CD4-positive, alpha-beta memory T cell (primary cell): ENCODE results near the gene MPV17L2. TPM values are rescaled to one million over a fixed set of nuclear protein-coding genes. Genes with fewer than 3 reads are reported as not detected.
A peak's percentile ranks its signal among the peaks of the same experiment; 100 is the strongest.

ENCODE experiments used
- CTCF ChIA-PET: fragments of 350-600 bp; sonication (Branson Sonifier 250); formaldehyde crosslinking; loops from one replicate; lab custom pipeline; 2021; ENCODE audit warnings: inconsistent platforms; ENCODE audit not compliant: partially characterized antibody; lab: Charles Lee
- POLR2A ChIA-PET: fragments of 350-600 bp; sonication (Branson Sonifier 250); formaldehyde crosslinking; loops from one replicate; lab custom pipeline; 2021; ENCODE audit not compliant: partially characterized antibody; lab: Charles Lee
- DNase-seq, 5 donors: peaks; one replicate each; pipeline versions ENCODE4 v3.0.0 to v3.0.0-alpha.2; 2020 to 2022; ENCODE audit warnings: mixed read lengths in 1 of 5
- H3K27ac ChIP-seq: one replicate; pipeline ENCODE4 v1.7.0; 2013; ENCODE audit warnings: low read depth, low read length
- H3K27me3 ChIP-seq: 2 replicates; pipeline ENCODE4 v1.7.0; 2013; ENCODE audit warnings: mild to moderate bottlenecking, low read length, moderate library complexity; ENCODE audit not compliant: insufficient read depth
- H3K36me3 ChIP-seq: 2 replicates; pipeline ENCODE4 v1.7.0; 2013; ENCODE audit warnings: mild to moderate bottlenecking, low read length, moderate library complexity; ENCODE audit not compliant: insufficient read depth
- H3K4me1 ChIP-seq: 2 replicates; pipeline ENCODE4 v1.7.0; 2013; ENCODE audit warnings: mild to moderate bottlenecking, low read length, moderate library complexity; ENCODE audit not compliant: insufficient read depth
- H3K4me3 ChIP-seq, 2 donors: one replicate each; pipeline ENCODE4 v1.7.0; 2013; ENCODE audit warnings: low read length in 2 of 2, mild to moderate bottlenecking in 1 of 2
- H3K9me3 ChIP-seq, 2 donors: one replicate each; pipeline ENCODE4 v1.7.0; 2013; ENCODE audit warnings: low read length in 2 of 2, control low read depth in 1 of 2; ENCODE audit not compliant: control insufficient read depth in 1 of 2
- H3K27ac Mint-ChIP-seq, 7 donors: one replicate each; pipeline ENCODE4 v1.8.0; 2020 to 2021; ENCODE audit warnings: mixed read lengths in 7 of 7, mild to moderate bottlenecking in 6 of 7, inconsistent platforms in 3 of 7, moderate library complexity in 3 of 7
- H3K27me3 Mint-ChIP-seq, 2 donors: one replicate each; pipeline ENCODE4 v1.8.0; 2020 to 2021; ENCODE audit warnings: mixed read lengths in 2 of 2
- H3K36me3 Mint-ChIP-seq, 2 donors: one replicate each; pipeline ENCODE4 v1.8.0; 2020 to 2021; ENCODE audit warnings: mixed read lengths in 2 of 2, inconsistent platforms in 1 of 2, mild to moderate bottlenecking in 1 of 2
- H3K4me1 Mint-ChIP-seq, 4 donors: one replicate each; pipeline ENCODE4 v1.8.0; 2020 to 2021; ENCODE audit warnings: mixed read lengths in 4 of 4, mild to moderate bottlenecking in 1 of 4
- H3K4me3 Mint-ChIP-seq, 8 donors: one replicate each; pipeline ENCODE4 v1.8.0; 2020 to 2021; ENCODE audit warnings: mixed read lengths in 8 of 8, mild to moderate bottlenecking in 7 of 8, moderate library complexity in 6 of 8, inconsistent platforms in 3 of 8
- H3K9me3 Mint-ChIP-seq, 8 donors: one replicate each; pipeline ENCODE4 v1.8.0; 2020 to 2021; ENCODE audit warnings: mixed read lengths in 8 of 8, mild to moderate bottlenecking in 5 of 8, inconsistent platforms in 3 of 8, moderate library complexity in 1 of 8
- intact Hi-C: fragments of 100-400 bp; cut with micrococcal nuclease; formaldehyde crosslinking; loops from one replicate; pipeline ENCODE4 v1.15.1; 2023
- polyA plus RNA-seq, 2 donors: library from polyadenylated mRNA; unstranded; fragments of 300-500 nt; fragmentation: Illumina TruSeq; gene quantifications; one replicate each; pipeline ENCODE4 v1.2.3, GENCODE V29; 2021
- total RNA-seq, 2 experiments: library from RNA; stranded (reverse); gene quantifications; one replicate each; pipeline ENCODE4 v1.2.3, GENCODE V29; 2021

The MPV17L2 gene
- 1 to 10 TPM; 7.6 to 7.8 TPM for total RNA-seq
- polyA plus RNA-seq, result 10 to 100 TPM; 10.5 to 13.7 TPM

DNA sequence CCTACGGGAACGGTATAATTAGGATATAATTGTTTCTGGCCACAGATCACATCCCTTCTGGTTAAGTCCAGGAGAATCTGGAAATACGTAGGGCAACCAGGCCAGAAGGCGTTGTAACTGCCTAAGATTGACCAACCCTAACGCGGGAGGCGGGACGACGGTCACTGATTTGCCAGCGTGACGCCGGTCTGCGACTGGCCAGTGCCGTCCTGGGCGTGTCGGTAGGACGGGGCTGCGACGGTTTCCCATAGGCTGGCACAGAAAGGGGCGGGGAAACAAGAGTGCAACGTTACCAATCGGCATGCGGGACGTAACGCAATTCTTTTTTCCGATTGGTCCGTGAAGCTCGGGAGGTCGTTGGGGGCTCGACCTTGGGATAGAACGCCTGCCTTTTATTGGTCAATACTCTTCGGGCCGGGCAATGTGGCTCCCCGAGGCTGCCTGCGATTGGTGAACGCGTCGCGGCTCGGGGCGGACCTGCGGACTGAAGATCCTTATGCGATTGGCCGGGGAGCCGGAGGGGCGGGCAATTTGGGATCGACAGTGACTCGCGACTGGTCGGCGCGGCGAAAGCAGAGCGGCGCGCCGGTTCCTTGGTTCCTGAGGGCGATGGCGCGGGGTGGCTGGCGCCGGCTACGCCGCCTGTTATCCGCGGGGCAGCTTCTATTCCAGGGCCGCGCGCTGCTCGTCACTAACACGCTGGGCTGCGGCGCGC lies at the start of gene MPV17L2:
MPV17L2 (plus strand) TSS at position 546 of the 715 bp plus-strand sequence; CDS start at position 610, 64 bp downstream.
- Histone ChIP-seq H3K36me3 (no peaks in the 10 kb centered on the region), H3K4me3 (peak within 1 kb of the TSS; percentile 63 to 83), H3K9me3 (no peaks in the 10 kb centered on the region), H3K27me3 (no peaks in the 10 kb centered on the region), H3K4me1 (peaks cover 22% of the 10 kb centered on the region), H3K27ac (peak within 1 kb of the TSS; percentile 73)
- peaks cover 0 to 7% (median 0%) of the 10 kb centered on the region in 8 donors for H3K9me3 Mint-ChIP-seq
- H3K4me3 Mint-ChIP-seq, result peak within 1 kb of the TSS; percentile 87 to 96 (median 92)
- peak within 1 kb of the TSS; percentile 89 to 98 (median 96) for H3K27ac Mint-ChIP-seq
- peak; percentile 98 to 100 (median 99) for DNase-seq
- intact Hi-C loops, result loop anchor here (1.0 to 2.0 kb wide), 6 partner anchors 11 to 135 kb away; partner anchors contain the start of genes IFI30, LSM4 and RAB3A
- ChIA-PET CTCF (interaction anchor here (0.7 to 7.0 kb wide), 18 partner anchors 9 to 255 kb away, joined by 3 to 79 read pairs (median 5); partner anchors contain the start of gene RAB3A), POLR2A (interaction anchor here (0.6 to 5.3 kb wide), 27 partner anchors 11 to 378 kb away, joined by 3 to 78 read pairs (median 6); partner anchors contain the start of genes CCDC124, IFI30, IL12RB1 and JUND)
- peaks cover under 1 to 9% of the 10 kb centered on the region in 2 donors for H3K36me3 Mint-ChIP-seq
- no peaks in the 10 kb centered on the region for H3K27me3 Mint-ChIP-seq
- peaks cover 11 to 26% (median 20%) of the 10 kb centered on the region in 4 donors for H3K4me1 Mint-ChIP-seq

- intact Hi-C loops, result no loop called here
- Histone ChIP-seq H3K9me3 (no peaks in the 10 kb centered on the region), H3K4me1 (no peaks in the 10 kb centered on the region), H3K27me3 (no peaks in the 10 kb centered on the region), H3K27ac (no peak overlapping the region), H3K36me3 (peaks cover 60% of the 10 kb centered on the region), H3K4me3 (no peak overlapping the region)
- Mint-ChIP-seq H3K27me3 (no peaks in the 10 kb centered on the region), H3K27ac (peak overlapping the region in 1 of 7 donors; percentile 29), H3K9me3 (no peaks in the 10 kb centered on the region), H3K4me1 (no peaks in the 10 kb centered on the region), H3K4me3 (no peak overlapping the region), H3K36me3 (peaks cover 27 to 46% of the 10 kb centered on the region in 2 donors)
- DNase-seq, result no peak
- ChIA-PET POLR2A (no interaction called here), CTCF (no interaction called here)
Observed at GRCh38 chr19:18143902-18144301, 49.1 kb upstream of the MPV17L2 start.

DNA sequence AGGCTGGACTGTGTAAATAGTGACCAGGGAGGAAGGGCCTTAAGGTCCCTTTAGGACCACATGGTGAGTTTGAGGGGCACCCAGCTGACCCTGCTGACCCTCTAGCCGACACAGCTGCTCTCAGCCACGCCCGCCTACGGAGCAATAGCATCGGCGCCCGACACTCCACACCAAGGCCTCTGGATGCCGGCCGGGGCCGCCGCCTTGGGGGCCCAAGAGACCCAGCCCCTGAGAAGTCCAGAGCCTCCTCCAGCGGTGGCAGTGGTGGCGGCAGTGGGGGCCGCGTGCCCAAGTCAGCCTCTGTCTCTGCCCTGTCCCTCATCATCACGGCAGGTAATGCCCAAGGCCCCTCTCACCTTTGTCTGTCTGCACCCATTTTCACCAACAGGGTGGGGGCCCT lies 48.7 kb upstream of the MPV17L2 start:
- peaks cover 58% of the 10 kb centered on the region for H3K36me3 ChIP-seq
- H3K4me3 Mint-ChIP-seq, result no peak overlapping the region
- H3K27ac Mint-ChIP-seq, result no peak overlapping the region
- no peak overlapping the region for H3K4me3 ChIP-seq
- H3K4me1 Mint-ChIP-seq, result no peaks in the 10 kb centered on the region
- H3K27me3 Mint-ChIP-seq, result no peaks in the 10 kb centered on the region
- DNase-seq, result no peak
- H3K4me1 ChIP-seq, result no peaks in the 10 kb centered on the region
- no peaks in the 10 kb centered on the region for H3K9me3 Mint-ChIP-seq
- intact Hi-C loops, result no loop called here
- H3K9me3 ChIP-seq, result no peaks in the 10 kb centered on the region
- H3K27me3 ChIP-seq, result no peaks in the 10 kb centered on the region
- CTCF ChIA-PET, result no interaction called here
- POLR2A ChIA-PET, result no interaction called here
- H3K27ac ChIP-seq, result no peak overlapping the region
- peaks cover 24 to 41% of the 10 kb centered on the region in 2 donors for H3K36me3 Mint-ChIP-seq

DNA sequence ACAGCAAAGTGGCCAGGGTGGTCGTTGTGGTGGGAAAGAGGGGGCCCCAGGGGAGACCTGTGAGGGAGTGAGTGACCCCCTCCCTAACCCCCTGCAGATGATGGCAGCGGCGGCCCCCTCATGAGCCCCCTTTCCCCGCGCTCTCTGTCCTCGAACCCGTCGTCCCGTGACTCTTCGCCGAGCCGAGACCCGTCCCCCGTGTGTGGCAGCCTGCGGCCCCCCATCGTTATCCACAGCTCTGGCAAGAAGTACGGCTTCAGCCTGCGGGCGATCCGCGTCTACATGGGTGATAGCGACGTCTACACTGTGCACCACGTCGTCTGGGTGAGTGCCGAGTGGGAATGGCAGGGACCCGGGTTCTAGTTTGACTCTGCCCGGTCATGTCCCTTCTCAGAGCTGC lies 48.1 kb upstream of the MPV17L2 start:
- Mint-ChIP-seq H3K27ac (no peak overlapping the region), H3K27me3 (no peaks in the 10 kb centered on the region), H3K36me3 (peaks cover 24 to 43% of the 10 kb centered on the region in 2 donors), H3K4me1 (no peaks in the 10 kb centered on the region), H3K9me3 (no peaks in the 10 kb centered on the region), H3K4me3 (no peak overlapping the region)
- no peak for DNase-seq
- Histone ChIP-seq H3K27ac (no peak overlapping the region), H3K4me3 (no peak overlapping the region), H3K36me3 (peaks cover 58% of the 10 kb centered on the region), H3K9me3 (no peaks in the 10 kb centered on the region), H3K27me3 (no peaks in the 10 kb centered on the region), H3K4me1 (no peaks in the 10 kb centered on the region)
- CTCF ChIA-PET, result interaction anchor here (1.7 kb wide), 1 partner anchor 19 kb away, joined by 3 read pairs; no protein-coding TSS in a partner anchor
- POLR2A ChIA-PET, result interaction anchor here (1.4 to 1.8 kb wide), 2 partner anchors 26 to 27 kb away, joined by 4 to 6 read pairs; no protein-coding TSS in a partner anchor
- intact Hi-C loops, result no loop called here

- Mint-ChIP-seq H3K4me1 (no peaks in the 10 kb centered on the region), H3K36me3 (peaks cover 20 to 43% of the 10 kb centered on the region in 2 donors), H3K27me3 (no peaks in the 10 kb centered on the region), H3K9me3 (no peaks in the 10 kb centered on the region), H3K4me3 (no peak overlapping the region), H3K27ac (no peak overlapping the region)
- ChIA-PET CTCF (interaction anchor here (0.6 to 1.7 kb wide), 2 partner anchors 19 to 20 kb away, joined by 3 read pairs; no protein-coding TSS in a partner anchor), POLR2A (interaction anchor here (1.4 to 1.8 kb wide), 2 partner anchors 26 to 28 kb away, joined by 4 to 6 read pairs; no protein-coding TSS in a partner anchor)
- H3K36me3 ChIP-seq, result peaks cover 55% of the 10 kb centered on the region
- no peaks in the 10 kb centered on the region for H3K27me3 ChIP-seq
- intact Hi-C loops, result no loop called here
- no peak overlapping the region for H3K27ac ChIP-seq
- H3K4me3 ChIP-seq, result no peak overlapping the region
- H3K4me1 ChIP-seq, result no peaks in the 10 kb centered on the region
- DNase-seq, result no peak
- H3K9me3 ChIP-seq, result no peaks in the 10 kb centered on the region
Observed at GRCh38 chr19:18145391-18145999, 47.5 kb upstream of the MPV17L2 start.

GRCh38 chr19:18147396-18147795 lies 45.6 kb upstream of the MPV17L2 start:
- Histone ChIP-seq H3K27ac (no peak overlapping the region), H3K9me3 (no peaks in the 10 kb centered on the region), H3K36me3 (peaks cover 45% of the 10 kb centered on the region), H3K4me3 (no peak overlapping the region), H3K27me3 (no peaks in the 10 kb centered on the region), H3K4me1 (peaks cover 8% of the 10 kb centered on the region)
- intact Hi-C loops, result no loop called here
- peaks cover 19 to 39% of the 10 kb centered on the region in 2 donors for H3K36me3 Mint-ChIP-seq
- H3K9me3 Mint-ChIP-seq, result no peaks in the 10 kb centered on the region
- peak overlapping the region in 1 of 7 donors; percentile 41 for H3K27ac Mint-ChIP-seq
- peaks cover 5 to 17% (median 8%) of the 10 kb centered on the region in 4 donors for H3K4me1 Mint-ChIP-seq
- H3K27me3 Mint-ChIP-seq, result no peaks in the 10 kb centered on the region
- H3K4me3 Mint-ChIP-seq, result no peak overlapping the region
- ChIA-PET POLR2A (no interaction called here), CTCF (interaction anchor here (1.0 kb wide), 1 partner anchor 90 kb away, joined by 4 read pairs; no protein-coding TSS in a partner anchor)
- DNase-seq, result no peak
